Panc1 (cell line): ENCODE measurements around the gene DNAH12. TPM values are rescaled to one million over a fixed set of nuclear protein-coding genes. Genes with fewer than 3 reads are reported as not detected.

Experiments
- ATAC-seq: fragments of 200-7000 bp; cut with Tn5 transposase; 2 replicates; pipeline ENCODE4 v1.9.1; 2020; ENCODE audit warnings: mild to moderate bottlenecking, moderate library complexity
- BruUV-seq: library from RNA; stranded (reverse); fragments of 400-500 nt; replicated peaks from 2 replicates; lab custom pipeline; 2021; lab: Mats Ljungman, UMichigan
- CTCF ChIA-PET: fragments of 300-600 bp; sonication (Branson Sonifier 250); formaldehyde crosslinking; loops from one replicate; lab custom pipeline; 2022; ENCODE audit warnings: antibody characterized with exemption; lab: Charles Lee
- POLR2A ChIA-PET: fragments of 300-600 bp; sonication (Branson Sonifier 250); formaldehyde crosslinking; loops from one replicate; lab custom pipeline; 2022; ENCODE audit warnings: antibody characterized with exemption; lab: Charles Lee
- DNase-seq: peaks from one replicate; pipeline ENCODE4 v3.0.0-alpha.2; 2010; ENCODE audit warnings: low read depth, low spot score
- H3K27ac ChIP-seq: 2 replicates; pipeline ENCODE4 v1.5.1; 2011; ENCODE audit warnings: mild to moderate bottlenecking, low read length, inconsistent platforms
- H3K27me3 ChIP-seq: fragments of 200-500 bp; sonication (Bioruptor generic); 2 replicates; pipeline ENCODE4 v1.6.0; 2014; ENCODE audit warnings: low read length, inconsistent platforms; ENCODE audit not compliant: control insufficient read depth, insufficient read depth
- H3K36me3 ChIP-seq: fragments of 200-500 bp; sonication (Bioruptor generic); 2 replicates; pipeline ENCODE4 v1.5.1; 2014; ENCODE audit warnings: inconsistent platforms, mild to moderate bottlenecking, low read length, moderate library complexity; ENCODE audit not compliant: control insufficient read depth, insufficient read depth
- H3K4me1 ChIP-seq: 2 replicates; pipeline ENCODE4 v1.5.1; 2011; ENCODE audit warnings: inconsistent platforms, mild to moderate bottlenecking, low read length, moderate library complexity; ENCODE audit not compliant: control insufficient read depth, insufficient read depth
- H3K4me3 ChIP-seq, 2 experiments: 2 replicates each; pipeline ENCODE4 v1.5.1; 2011 to 2012; ENCODE audit warnings: low read depth in 2 of 2, low read length in 2 of 2, mild to moderate bottlenecking in 2 of 2, inconsistent platforms in 1 of 2, moderate library complexity in 1 of 2
- H3K9me3 ChIP-seq: fragments of 200-500 bp; sonication (Bioruptor generic); 2 replicates; pipeline ENCODE4 v1.5.1; 2014; ENCODE audit warnings: low read depth, mild to moderate bottlenecking, inconsistent platforms, low read length, moderate library complexity; ENCODE audit not compliant: control insufficient read depth, insufficient read depth
- CTCF ChIP-seq: fragments of 450-650 bp; IDR thresholded peaks from 2 replicates; pipeline ENCODE4 v1.5.1; 2017; ENCODE audit warnings: mild to moderate bottlenecking
- POLR2AphosphoS5 ChIP-seq: IDR thresholded peaks from 2 replicates; pipeline ENCODE4 v1.6.1; 2012; ENCODE audit warnings: mild to moderate bottlenecking, low read depth, low read length, moderate library complexity
- REST ChIP-seq, 2 experiments: IDR thresholded peaks; 2 replicates each; pipeline ENCODE4 v1.6.1; 2011 to 2012; ENCODE audit warnings: low read depth in 2 of 2, control low read depth in 1 of 2, low read length in 1 of 2, mild to moderate bottlenecking in 1 of 2, moderate library complexity in 1 of 2; ENCODE audit not compliant: insufficient read depth in 1 of 2
- SIN3A ChIP-seq: IDR thresholded peaks from 2 replicates; pipeline ENCODE4 v1.6.1; 2012; ENCODE audit warnings: low read depth, mild to moderate bottlenecking, low read length, moderate library complexity, borderline replicate concordance; ENCODE audit not compliant: insufficient read depth
- TCF7L2 ChIP-seq: IDR thresholded peaks from 2 replicates; pipeline ENCODE4 v1.6.1; 2011; ENCODE audit warnings: mild to moderate bottlenecking, low read depth, low read length, inconsistent platforms
- in situ Hi-C: cut with HindIII; loops from 2 replicates; pipeline ENCODE4 v1.10.0; 2016; ENCODE audit warnings: low sequenced_read_pairs, low pct_unique_long_range_greater_than_20kb
- intact Hi-C: fragments of 100-400 bp; cut with micrococcal nuclease; formaldehyde crosslinking; loops from one replicate; pipeline ENCODE4 v1.10.0; 2022; ENCODE audit not compliant: unreplicated experiment
- total RNA-seq: library from RNA; stranded (reverse); gene quantifications from one replicate; pipeline ENCODE4 v1.2.1, GENCODE V29; 2021; ENCODE audit not compliant: unreplicated experiment

Gene DNAH12
- total RNA-seq, 1 experiment from 2014 or later, result 0.21 TPM

GRCh38 chr3:57530071-57530608 is 14.0 kb downstream of the DNAH12 start:
- no peak overlapping the region for H3K4me3 ChIP-seq
- no TSS peak for BruUV-seq
- intact Hi-C loops (no loop called here), in situ Hi-C loops (no loop called here)
- no peaks in the 10 kb centered on the region for H3K4me1 ChIP-seq
- no peak overlapping the region for H3K27ac ChIP-seq
- H3K36me3 ChIP-seq, result no peaks in the 10 kb centered on the region
- POLR2A ChIA-PET, result no interaction called here
- ATAC-seq, result no peak
- TF ChIP-seq SIN3A, result no peak
- no peak for TF ChIP-seq CTCF
- TF ChIP-seq POLR2AphosphoS5, result no peak
- no peak for TF ChIP-seq TCF7L2
- no peak for TF ChIP-seq REST (IDR thresholded peaks at IDR 0.05; ENCODE audit: insufficient read depth in 1 of 2, low read depth in 2 of 2, low read length in 1 of 2)
- no peak for DNase-seq
- H3K27me3 ChIP-seq, result no peaks in the 10 kb centered on the region
- CTCF ChIA-PET, result no interaction called here
- H3K9me3 ChIP-seq, result no peaks in the 10 kb centered on the region

GRCh38 chr3:57518276-57518915 is 25.7 kb downstream of the DNAH12 start:
- Histone ChIP-seq H3K36me3 (no peaks in the 10 kb centered on the region), H3K27me3 (no peaks in the 10 kb centered on the region), H3K4me1 (no peaks in the 10 kb centered on the region), H3K27ac (no peak overlapping the region), H3K9me3 (no peaks in the 10 kb centered on the region), H3K4me3 (no peak overlapping the region)
- BruUV-seq, result no TSS peak
- in situ Hi-C loops (no loop called here), intact Hi-C loops (no loop called here)
- TF ChIP-seq SIN3A (no peak), REST (IDR thresholded peaks at IDR 0.05; ENCODE audit: insufficient read depth in 1 of 2, low read depth in 2 of 2, low read length in 1 of 2) (no peak), POLR2AphosphoS5 (no peak), TCF7L2 (no peak), CTCF (no peak)
- ATAC-seq (no peak), DNase-seq (no peak)
- CTCF ChIA-PET, result no interaction called here
- POLR2A ChIA-PET, result interaction anchor here (0.6 kb wide), 1 partner anchor 575 kb away, joined by 7 read pairs; no protein-coding TSS in a partner anchor
